Measurements from ENCODE around the gene HOXB8. TPM values are rescaled to one million over a fixed set of nuclear protein-coding genes. Genes with fewer than 3 reads are reported as not detected.

HOXB8 gene
- total RNA-seq, 1 experiment from 2014 or later = 45.9 TPM

GRCh38 chr17:48612854-48613691 lies 2.0 kb downstream of the HOXB8 start:
- intact Hi-C loops (cut with micrococcal nuclease; ENCODE audit: unreplicated experiment) = loop anchor here (10.0 kb wide), 1 partner anchor 588 kb away; no protein-coding TSS in a partner anchor
- in situ Hi-C loops (cut with HindIII; ENCODE audit: low pct_unique_long_range_greater_than_20kb, low sequenced_read_pairs) = no loop called here
- H3K4me1 ChIP-seq (ENCODE audit: control insufficient read depth, insufficient read depth, low read length) = peaks cover 45% of the 10 kb centered on the region
- peak overlapping the region; percentile 68 to 71 for H3K4me3 ChIP-seq (ENCODE audit: low read depth in 2 of 2, low read length in 2 of 2)
- no peaks in the 10 kb centered on the region for H3K9me3 ChIP-seq (ENCODE audit: control insufficient read depth, insufficient read depth, low read depth, low read length)
- TF ChIP-seq CTCF (IDR thresholded peaks at IDR 0.05) = no peak
- TF ChIP-seq TCF7L2 (IDR thresholded peaks at IDR 0.05; ENCODE audit: low read depth, low read length) = peak; percentile 44; the same call in 1 of the 2 replicates
- peak; percentile 37; the same call in 1 of the 2 replicates for TF ChIP-seq SIN3A (IDR thresholded peaks at IDR 0.05; ENCODE audit: borderline replicate concordance, insufficient read depth, low read depth, low read length)
- TF ChIP-seq REST (IDR thresholded peaks at IDR 0.05; ENCODE audit: insufficient read depth in 1 of 2, low read depth in 2 of 2, low read length in 1 of 2) = no peak
- no peak for TF ChIP-seq POLR2AphosphoS5 (IDR thresholded peaks at IDR 0.05; ENCODE audit: low read depth, low read length)
- BruUV-seq (replicated peaks) = TSS peak; percentile 80
- ATAC-seq = peak; percentile 3
- ChIA-PET CTCF (interaction anchor here (0.6 to 1.3 kb wide), 3 partner anchors 19 to 261 kb away, joined by 3 to 5 read pairs (median 4); partner anchors contain the start of gene HOXB5), POLR2A (interaction anchor here (0.6 to 1.1 kb wide), 5 partner anchors 12 to 66 kb away, joined by 3 to 4 read pairs (median 4); no protein-coding TSS in a partner anchor)
- DNase-seq (ENCODE audit: low read depth, low spot score) = no peak
- no peaks in the 10 kb centered on the region; the same call in 1 of the 2 replicates for H3K36me3 ChIP-seq (ENCODE audit: control insufficient read depth, insufficient read depth, low read length)
- peak overlapping the region; percentile 99 for H3K27ac ChIP-seq (ENCODE audit: low read length)
- no peaks in the 10 kb centered on the region for H3K27me3 ChIP-seq (ENCODE audit: control insufficient read depth, insufficient read depth, low read length)

- DNase-seq (ENCODE audit: low read depth, low spot score) (no peak), ATAC-seq (no peak)
- Histone ChIP-seq H3K9me3 (ENCODE audit: control insufficient read depth, insufficient read depth, low read depth, low read length) (no peaks in the 10 kb centered on the region), H3K4me3 (ENCODE audit: low read depth in 2 of 2, low read length in 2 of 2) (peak overlapping the region; percentile 68 to 71), H3K36me3 (ENCODE audit: control insufficient read depth, insufficient read depth, low read length) (peaks cover under 1% of the 10 kb centered on the region), H3K27ac (ENCODE audit: low read length) (peak overlapping the region; percentile 99), H3K4me1 (ENCODE audit: control insufficient read depth, insufficient read depth, low read length) (peaks cover 49% of the 10 kb centered on the region), H3K27me3 (ENCODE audit: control insufficient read depth, insufficient read depth, low read length) (no peaks in the 10 kb centered on the region)
- ChIA-PET POLR2A (interaction anchor here (0.6 to 1.1 kb wide), 4 partner anchors 11 to 52 kb away, joined by 3 to 4 read pairs (median 4); no protein-coding TSS in a partner anchor), CTCF (interaction anchor here (0.6 to 1.3 kb wide), 2 partner anchors 19 to 33 kb away, joined by 3 to 5 read pairs; partner anchors contain the start of gene HOXB5)
- intact Hi-C loops (cut with micrococcal nuclease; ENCODE audit: unreplicated experiment) (loop anchor here (10.0 kb wide), 1 partner anchor 588 kb away; no protein-coding TSS in a partner anchor), in situ Hi-C loops (cut with HindIII; ENCODE audit: low pct_unique_long_range_greater_than_20kb, low sequenced_read_pairs) (no loop called here)
- TF ChIP-seq SIN3A (IDR thresholded peaks at IDR 0.05; ENCODE audit: borderline replicate concordance, insufficient read depth, low read depth, low read length) (no peak; the same call in 1 of the 2 replicates), REST (IDR thresholded peaks at IDR 0.05; ENCODE audit: insufficient read depth in 1 of 2, low read depth in 2 of 2, low read length in 1 of 2) (no peak), CTCF (IDR thresholded peaks at IDR 0.05) (no peak), POLR2AphosphoS5 (IDR thresholded peaks at IDR 0.05; ENCODE audit: low read depth, low read length) (no peak), TCF7L2 (IDR thresholded peaks at IDR 0.05; ENCODE audit: low read depth, low read length) (no peak)
- no TSS peak for BruUV-seq (replicated peaks)
Measured at GRCh38 chr17:48612456-48612853, 2.6 kb downstream of the HOXB8 start.
